ENCODE data around the gene COMMD1.
"Not testable (repeated sequence)": the region's sequence is repeated elsewhere in the genome, so short reads cannot be mapped to it uniquely, and the experiment has no call there.

COMMD1 gene

GRCh38 chr2:61905372-61906185 lies at the start of gene COMMD1:
TSS of gene COMMD1 (plus strand) at chr2:61905674. CDS start at chr2:61905679, 5 bp downstream.
- peak within 1 kb of the TSS; percentile 83 for H3K4me3 ChIP-seq (ENCODE audit: low read depth, low read length)
- TF ChIP-seq CTCF (IDR thresholded peaks at IDR 0.05; ENCODE audit: borderline replicate concordance, insufficient read depth, low read depth, low read length), result no peak

GRCh38 chr2:61857224-61857623 lies 48.2 kb upstream of the COMMD1 start:
- TF ChIP-seq CTCF (IDR thresholded peaks at IDR 0.05; ENCODE audit: borderline replicate concordance, insufficient read depth, low read depth, low read length), result no peak

GRCh38 chr2:61862085-61862484 lies 43.4 kb upstream of the COMMD1 start:
- no peak overlapping the region for H3K4me3 ChIP-seq (ENCODE audit: low read depth, low read length)
- no peak for TF ChIP-seq CTCF (IDR thresholded peaks at IDR 0.05; ENCODE audit: borderline replicate concordance, insufficient read depth, low read depth, low read length)

More at GRCh38 chr2:61857224-61857623, 48.2 kb upstream of the COMMD1 start:
- H3K4me3 ChIP-seq (ENCODE audit: low read depth, low read length), result no peak overlapping the region

GRCh38 chr2:61866482-61867089 lies 38.9 kb upstream of the COMMD1 start:
- H3K4me3 ChIP-seq (ENCODE audit: low read depth, low read length), result not testable (repeated sequence)

- H3K4me3 ChIP-seq (ENCODE audit: low read depth, low read length), result no peak overlapping the region
- TF ChIP-seq CTCF (IDR thresholded peaks at IDR 0.05; ENCODE audit: borderline replicate concordance, insufficient read depth, low read depth, low read length), result no peak
Observed at GRCh38 chr2:61876400-61876799, 29.1 kb upstream of the COMMD1 start.

GRCh38 chr2:61877571-61878245 lies 27.8 kb upstream of the COMMD1 start:
- H3K4me3 ChIP-seq (ENCODE audit: low read depth, low read length), result no peak overlapping the region
- no peak for TF ChIP-seq CTCF (IDR thresholded peaks at IDR 0.05; ENCODE audit: borderline replicate concordance, insufficient read depth, low read depth, low read length)

GRCh38 chr2:61878761-61879160 lies 26.7 kb upstream of the COMMD1 start:
- no peak overlapping the region for H3K4me3 ChIP-seq (ENCODE audit: low read depth, low read length)
- TF ChIP-seq CTCF (IDR thresholded peaks at IDR 0.05; ENCODE audit: borderline replicate concordance, insufficient read depth, low read depth, low read length), result no peak

- H3K4me3 ChIP-seq (ENCODE audit: low read depth, low read length), result not testable (repeated sequence)
Observed at GRCh38 chr2:61879351-61879750, 26.1 kb upstream of the COMMD1 start.

All from GM12875 (cell line).